HG03354 (cell line): ENCODE data around the gene APH1B.
"Not testable (repeated sequence)": the region's sequence is repeated elsewhere in the genome, so short reads cannot be mapped to it uniquely, and the experiment has no call there.

Source experiments
- ATAC-seq: cut with Tn5 transposase; IDR thresholded peaks from one replicate; pipeline ENCODE4 v1.9.1; 2021; ENCODE audit warnings: mild to moderate bottlenecking; ENCODE audit not compliant: unreplicated experiment, poor library complexity, severe bottlenecking

APH1B gene

DNA sequence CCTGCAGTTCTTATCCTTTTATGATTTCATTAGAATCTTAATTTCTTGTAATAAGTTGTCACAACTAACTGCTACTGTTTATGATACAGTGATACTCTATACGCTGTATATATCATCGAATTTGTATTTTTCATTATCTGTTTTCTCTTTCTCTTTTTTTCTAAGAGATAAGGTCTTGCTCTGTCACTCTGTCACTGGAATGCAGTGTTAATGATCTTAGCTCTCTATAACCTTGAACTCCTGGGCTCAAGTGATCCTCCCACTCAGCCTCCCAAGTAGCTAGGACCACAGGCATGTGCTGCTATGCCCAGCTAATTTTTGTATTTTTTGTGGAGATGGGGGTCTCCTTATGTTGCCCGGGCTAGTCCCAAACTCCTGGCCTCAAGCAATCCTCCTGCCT is 14.8 kb downstream of the APH1B start:
- ATAC-seq: no peak

DNA sequence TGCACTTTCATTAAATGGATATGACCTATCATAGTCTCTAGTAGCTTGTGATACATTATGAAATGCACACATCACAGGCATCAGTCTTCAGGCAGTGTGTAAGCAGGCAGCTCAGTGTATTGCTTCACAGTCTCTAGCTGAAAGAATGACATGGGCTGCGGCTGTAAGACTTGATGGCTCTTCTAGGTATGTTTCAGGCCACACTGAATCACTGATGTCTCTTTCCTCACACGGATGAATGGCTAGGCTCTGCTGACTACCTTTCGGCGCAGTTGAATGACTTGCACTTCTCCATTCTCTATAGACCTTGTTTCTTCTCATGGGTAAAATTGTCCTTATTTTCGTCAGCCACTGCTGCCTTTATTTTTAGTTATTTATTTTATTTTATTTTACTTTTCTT is 15.4 kb downstream of the APH1B start:
- ATAC-seq: no peak

DNA sequence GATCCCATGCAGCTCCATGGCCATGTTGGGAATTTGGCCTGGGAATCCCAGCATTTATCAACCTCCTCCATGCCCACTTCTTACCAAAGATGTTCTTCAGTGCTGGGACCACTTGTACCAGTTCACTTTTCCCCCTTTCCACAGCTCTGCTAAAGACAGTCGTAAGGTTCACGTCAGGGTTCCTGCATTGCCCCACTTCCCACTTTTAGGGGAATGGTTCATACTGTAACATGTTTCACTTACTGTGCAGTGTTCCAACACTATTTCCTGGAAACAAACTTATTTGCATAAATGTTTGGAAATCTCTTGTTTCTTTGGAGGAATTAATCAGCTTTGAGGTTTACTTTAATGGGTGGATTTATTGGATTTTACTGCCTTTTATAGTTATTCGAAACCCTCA is 17.0 kb downstream of the APH1B start:
- ATAC-seq: no peak

DNA sequence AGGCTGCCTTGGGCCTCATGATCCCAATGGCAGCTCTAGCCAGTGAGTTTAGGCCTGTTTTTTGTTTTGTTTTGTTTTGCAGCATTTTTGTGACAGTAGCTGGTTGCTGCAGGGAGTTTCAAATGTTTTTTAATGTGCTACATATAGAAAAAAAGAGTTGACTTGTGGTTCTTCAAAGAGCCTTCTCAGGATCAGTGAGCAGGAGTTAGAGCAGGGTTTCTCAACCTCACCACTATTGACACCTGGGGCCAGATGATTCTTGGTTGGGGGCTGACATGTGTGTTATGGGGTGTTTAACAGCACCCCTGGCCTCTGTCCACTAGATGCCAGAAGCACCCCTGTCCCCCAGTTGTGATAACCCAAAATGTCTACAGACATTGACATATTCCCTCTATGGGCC is 17.9 kb downstream of the APH1B start:
- ATAC-seq: no peak

DNA sequence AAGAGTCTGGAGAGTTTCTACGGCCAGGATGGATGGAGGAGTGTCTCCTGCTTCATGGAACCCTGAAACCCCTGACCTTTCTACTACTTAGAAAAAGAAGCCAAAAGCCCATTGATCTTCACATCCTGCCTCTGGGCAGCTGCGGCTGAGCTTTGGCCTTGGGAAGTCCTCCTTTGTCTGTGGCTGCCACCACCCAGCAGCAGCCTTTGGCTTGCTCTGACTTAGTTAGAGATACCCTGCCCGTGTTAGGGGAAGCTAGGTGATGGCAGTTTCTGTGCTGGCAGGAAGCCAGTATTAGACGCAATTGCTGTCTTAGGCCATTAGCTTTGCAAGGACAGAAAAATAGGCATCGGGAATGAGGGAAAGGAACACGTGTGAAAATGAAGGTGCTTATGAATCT is 18.8 kb downstream of the APH1B start:
- ATAC-seq: no peak

DNA sequence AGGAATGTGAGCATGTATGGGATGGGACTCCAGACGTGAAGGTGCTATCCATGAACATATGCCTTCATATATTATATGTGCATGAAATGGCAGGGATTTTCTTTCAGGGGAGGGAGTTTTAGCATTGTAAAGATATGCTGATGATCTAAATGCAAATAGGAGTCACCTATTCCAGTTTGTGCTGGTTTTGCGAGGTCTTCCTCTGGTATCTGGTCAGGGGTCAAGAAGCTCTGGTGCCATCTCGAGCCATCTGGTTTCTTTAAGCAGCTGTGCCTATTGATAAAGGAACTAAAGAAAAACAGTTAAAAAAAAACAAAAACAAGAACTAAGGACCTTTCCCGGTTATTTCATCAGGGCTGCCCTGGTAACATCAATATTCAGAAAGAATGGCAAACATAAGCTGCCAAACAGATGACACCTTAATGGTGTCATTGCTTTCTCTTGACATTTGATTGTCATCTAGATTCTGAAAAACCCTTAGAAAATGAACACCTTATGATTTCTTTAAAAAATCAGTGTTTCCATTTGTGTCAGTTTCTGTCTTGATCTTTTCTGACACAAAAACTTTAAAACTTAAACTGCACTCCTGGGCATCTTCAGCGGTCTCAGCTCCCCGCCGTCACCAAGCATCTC is 22.7 kb downstream of the APH1B start:
- ATAC-seq: no peak

DNA sequence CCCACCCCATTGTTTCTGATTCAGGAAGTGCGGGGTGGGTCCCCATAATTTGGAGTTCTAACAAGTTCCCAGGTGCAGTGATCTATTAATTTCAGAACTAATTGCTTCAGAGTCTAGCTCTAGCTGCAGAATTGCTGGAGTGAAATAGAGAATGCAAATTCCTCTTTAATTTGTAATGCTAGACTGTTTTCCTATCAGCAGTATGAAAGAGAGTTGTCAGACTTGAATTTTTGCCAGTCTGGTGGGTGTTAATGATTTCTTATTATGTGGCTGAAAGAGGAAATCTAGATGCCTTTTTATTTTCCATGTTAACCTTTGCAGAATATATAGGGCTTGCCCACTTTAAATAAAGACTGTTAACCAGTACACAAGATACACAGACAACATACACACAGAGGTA is 23.7 kb downstream of the APH1B start:
- ATAC-seq: no peak

DNA sequence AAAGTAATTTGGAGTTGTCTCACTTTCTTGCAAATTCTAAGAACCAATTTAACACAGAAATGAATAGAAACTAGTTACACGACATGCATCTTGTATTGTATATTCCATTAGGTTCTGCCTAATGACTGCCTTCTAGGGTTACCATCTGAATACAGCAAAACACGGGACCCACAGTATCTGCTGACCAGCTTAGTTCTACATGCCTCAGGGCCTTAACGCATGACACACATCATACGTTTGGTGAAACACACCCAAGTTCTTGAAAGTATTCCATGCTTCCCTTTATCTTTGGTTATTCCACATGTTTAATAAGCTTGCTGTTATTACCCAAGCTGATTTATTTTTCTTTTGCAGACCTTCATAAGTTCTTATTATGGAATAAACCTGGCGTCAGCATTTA is 27.9 kb downstream of the APH1B start:
- no peak for ATAC-seq

DNA sequence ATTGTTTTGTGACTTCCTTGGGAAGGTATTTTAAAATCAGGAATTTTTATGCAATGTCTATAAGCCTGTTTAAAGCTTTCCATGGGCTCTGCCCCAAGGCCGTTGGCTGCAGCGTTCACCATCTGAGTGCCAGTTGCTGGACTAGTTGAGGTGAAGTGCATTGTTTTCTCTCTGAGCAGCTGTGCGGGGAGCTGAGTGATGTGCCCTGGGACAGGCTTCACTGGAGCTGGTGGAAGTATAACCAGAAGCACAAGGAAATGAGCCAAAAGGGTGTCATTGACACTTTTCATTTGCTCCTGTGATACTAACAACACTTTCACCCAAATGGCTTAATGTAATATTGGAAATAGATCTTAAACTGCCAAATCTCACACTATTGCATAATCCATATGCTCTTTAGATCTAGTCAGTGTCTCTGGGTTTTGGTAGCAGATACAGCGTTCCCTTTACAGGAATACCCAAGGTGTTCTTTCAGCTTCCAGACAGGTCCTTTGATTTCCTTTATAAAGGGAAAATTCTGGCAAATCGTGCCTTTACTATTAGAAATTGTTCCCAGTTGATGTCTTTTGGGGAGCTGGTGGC is 29.2 kb downstream of the APH1B start:
- ATAC-seq: no peak

DNA sequence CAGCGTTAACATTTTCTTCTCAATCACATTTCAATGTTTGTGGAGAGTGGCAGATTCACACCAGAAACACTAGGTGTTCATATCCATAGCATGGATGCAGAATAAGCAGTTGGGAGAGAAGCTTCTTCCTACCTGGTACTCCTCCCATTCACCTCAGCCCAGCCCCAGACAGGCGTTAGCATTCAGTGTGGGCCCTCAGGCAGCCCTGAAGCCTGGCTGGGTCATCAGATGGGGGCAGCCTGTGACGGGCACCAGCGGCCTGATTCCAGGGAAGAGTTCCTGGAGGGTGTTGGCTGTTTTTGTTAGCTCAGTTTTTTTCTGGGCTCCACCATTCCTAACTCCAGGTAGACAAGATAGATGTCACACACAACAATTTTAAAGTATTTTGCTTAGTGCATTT is 31.1 kb downstream of the APH1B start:
- no peak for ATAC-seq

DNA sequence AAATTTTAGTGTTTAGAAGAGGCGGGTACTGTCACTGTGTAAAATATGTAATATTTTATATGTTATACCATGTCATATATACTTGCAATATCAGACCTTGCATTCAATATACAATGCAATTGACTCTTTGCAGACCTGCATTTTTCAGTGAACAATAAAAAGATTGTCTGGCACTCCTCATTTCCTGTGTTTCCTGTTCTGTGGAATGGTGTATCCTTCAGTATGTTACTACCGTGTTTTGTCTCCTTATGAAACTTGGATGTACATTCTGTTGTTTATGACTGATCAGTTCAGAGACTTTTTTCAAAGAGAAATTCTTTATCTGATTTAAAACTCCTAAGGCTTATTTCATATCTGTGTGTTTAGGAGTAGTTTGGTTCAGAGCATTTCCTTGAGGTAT is 31.5 kb downstream of the APH1B start:
- ATAC-seq: no peak

DNA sequence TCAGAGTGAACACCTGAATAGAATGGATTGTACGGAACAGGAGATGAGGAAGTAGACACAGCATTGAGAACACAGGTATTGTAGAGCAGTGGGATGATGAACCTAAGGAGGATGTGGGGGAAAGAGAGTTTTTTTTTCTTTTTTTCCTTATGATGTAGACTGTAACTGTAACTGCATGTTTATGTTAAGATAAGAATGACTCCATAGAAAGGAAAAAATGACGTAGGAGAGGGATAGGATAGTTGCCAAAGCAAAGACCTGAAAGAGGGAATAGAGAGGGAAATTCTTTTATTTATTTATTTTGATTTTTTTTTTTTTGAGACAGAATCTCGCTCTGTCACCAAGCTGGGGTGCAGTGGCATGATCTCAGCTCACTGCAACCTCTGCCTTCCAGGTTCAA is 33.2 kb downstream of the APH1B start:
- ATAC-seq: no peak

DNA sequence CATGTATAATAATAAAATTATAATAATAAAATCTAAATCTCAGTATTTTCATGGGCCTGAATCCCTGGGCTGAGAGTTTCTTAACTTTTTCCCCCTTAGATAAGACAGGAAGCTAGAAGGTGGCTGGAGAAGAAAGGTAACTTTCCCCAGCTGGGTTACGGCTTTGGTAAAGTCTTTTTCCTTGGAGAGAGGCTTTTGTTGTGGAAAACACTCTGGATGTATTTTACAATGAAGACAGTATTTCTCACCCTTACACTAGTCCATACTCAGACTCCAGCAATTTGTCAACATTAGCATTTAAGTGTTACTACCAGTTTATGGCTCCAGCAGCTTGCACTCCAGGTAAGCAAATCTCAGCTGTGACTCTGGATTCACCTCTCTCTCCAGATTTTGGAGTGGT is 34.9 kb downstream of the APH1B start:
- ATAC-seq: no peak

DNA sequence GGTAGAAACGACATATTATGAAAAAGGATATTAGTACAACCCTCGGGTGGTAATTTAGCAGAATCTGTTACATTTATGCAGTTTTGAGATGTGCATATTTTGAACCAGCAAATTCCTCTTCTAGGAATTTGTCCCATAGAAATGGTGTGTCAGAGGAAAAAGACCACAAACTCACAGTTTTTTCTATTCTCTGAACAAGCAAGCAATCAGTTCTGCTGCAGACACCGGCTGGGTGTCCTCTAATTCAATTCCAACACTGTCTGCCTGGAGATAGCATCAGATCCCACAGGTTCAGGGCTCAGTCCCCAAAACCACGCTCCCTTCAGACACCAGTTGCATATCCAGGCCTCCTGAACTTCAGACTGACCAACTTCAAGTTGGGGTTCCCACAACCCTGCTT is 36.4 kb downstream of the APH1B start:
- no peak for ATAC-seq

DNA sequence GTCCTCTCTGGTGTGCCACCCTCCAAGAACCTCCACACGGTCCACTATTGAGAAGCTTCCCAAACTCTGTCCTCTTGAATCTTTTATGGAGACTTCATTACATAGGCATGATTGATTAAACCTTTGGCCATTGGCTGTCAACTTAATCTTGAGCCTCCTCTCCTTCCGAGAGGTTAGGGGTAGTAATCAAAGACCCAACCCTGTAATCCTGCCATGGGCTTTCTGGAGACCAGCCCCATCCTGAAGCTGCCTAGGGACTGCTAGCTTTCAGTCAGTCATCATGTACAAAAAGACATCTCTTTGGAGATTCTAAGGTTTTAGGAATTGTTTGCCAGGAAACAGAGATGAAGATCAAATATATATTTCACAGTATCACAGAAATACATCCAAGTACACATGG is 37.0 kb downstream of the APH1B start:
- no peak for ATAC-seq

DNA sequence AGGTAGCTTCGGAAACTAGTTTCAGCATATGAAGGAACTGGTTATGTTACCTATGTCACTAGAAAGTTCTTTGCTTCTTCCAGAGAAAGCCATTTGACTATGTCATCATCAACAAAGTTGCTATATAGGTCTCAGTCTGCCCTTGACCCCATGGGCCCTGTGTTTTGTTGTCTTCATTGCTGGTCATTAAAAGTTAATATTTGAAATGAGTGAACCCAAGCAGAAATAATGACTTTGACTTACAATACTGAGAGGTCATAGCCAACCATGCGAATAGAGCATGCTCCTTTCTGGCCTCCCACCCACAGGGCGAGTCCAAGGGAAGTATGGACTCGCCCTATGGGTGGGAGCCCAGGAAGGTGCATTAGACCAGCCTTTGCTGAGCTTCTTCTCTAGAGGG is 40.9 kb downstream of the APH1B start:
- no peak for ATAC-seq

DNA sequence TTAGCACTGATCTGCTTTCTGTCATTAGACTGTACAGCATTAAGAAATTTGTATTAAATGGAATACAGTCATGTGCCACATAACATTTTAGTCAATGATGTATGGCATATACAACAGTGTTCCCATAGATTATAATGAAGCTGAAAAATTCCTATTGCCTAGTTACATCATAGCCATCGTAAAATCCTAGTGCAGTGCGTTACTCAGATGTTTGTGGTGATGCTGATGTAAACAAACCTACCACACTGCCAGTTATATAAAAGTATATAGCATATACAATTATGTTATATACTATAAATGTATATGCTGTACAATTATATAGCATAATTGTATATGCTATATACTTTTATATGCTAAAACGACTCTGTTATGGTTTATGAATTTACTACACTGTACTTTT is 41.7 kb downstream of the APH1B start:
- ATAC-seq: no peak

DNA sequence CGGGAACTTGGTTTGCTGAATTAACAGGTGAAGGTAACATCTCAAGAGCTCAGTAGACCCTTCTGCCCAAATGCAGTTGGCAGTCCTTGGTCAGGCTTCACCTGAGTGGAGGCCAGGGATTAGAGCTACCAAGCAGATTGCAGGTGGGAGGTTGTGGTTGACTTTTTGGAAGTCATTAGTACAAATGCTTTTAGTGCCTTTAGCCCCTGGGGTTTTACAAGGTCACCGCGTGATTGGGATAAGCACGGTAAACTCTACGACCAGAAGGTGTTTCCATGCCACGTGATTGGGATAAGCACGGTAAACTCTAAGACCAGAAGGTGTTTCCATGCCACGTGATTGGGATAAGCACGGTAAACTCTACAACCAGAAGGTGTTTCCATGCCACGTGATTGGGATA is 43.0 kb downstream of the APH1B start:
- ATAC-seq: not testable (repeated sequence)

DNA sequence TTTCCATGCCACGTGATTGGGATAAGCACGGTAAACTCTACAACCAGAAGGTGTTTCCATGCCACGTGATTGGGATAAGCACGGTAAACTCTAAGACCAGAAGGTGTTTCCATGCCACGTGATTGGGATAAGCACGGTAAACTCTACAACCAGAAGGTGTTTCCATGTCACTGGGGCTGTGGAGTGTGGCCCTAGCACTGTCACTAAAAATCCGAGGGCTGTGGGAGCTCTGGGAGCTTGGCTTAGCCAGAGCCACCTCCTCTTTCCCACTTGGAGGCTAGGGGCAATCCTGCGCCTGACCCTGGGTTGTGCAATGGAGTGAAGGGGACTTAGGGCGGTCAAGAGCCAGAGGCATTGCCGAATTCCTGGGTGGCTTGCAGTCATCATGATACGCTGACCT is 43.6 kb downstream of the APH1B start:
- ATAC-seq: not testable (repeated sequence)

DNA sequence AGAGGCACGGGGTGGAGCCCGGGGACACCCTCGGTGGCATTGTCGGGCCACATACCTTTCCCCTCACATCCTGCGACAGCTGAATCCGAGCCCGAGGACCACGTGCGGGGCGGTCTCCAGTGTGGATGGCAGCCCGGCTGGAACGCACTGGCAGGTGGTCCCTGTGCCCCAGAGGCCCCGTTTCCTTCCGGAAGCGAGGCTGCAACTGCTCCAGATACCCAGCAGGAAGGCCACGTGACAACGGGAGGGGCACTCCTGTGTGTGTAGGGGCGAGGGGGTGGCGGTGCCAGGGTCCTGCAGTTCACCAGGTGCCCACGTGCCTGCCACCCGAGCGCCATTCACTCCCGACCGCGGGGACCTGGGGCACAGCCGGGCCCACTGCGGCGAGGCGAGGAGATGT is 44.1 kb downstream of the APH1B start:
- ATAC-seq: no peak

DNA sequence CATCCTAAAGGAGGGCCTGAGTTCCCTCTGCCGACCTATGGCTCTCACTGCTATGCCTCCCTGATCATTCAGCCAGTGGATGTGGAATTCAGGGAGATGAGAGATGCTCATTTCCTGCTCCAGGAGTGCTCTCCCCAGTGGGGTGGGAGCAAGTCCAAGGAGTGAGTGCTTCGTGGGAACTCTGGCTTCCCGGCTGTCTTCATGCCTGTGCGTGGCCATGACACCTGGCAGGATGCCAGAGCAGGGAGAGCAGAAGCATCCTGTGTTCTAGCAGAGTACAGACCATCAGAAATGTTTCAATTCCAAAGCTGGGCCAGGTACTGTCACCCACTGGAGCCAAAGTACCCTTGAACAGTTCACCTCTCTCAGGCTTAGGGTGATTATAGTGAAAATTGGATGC is 45.1 kb downstream of the APH1B start:
- no peak for ATAC-seq
